GM19452 (cell line): ENCODE measurements around the gene LARGE1.

Experiments used
- ATAC-seq: cut with Tn5 transposase; IDR thresholded peaks from one replicate; pipeline ENCODE4 v1.9.1; 2021; ENCODE audit not compliant: unreplicated experiment

Gene LARGE1

DNA sequence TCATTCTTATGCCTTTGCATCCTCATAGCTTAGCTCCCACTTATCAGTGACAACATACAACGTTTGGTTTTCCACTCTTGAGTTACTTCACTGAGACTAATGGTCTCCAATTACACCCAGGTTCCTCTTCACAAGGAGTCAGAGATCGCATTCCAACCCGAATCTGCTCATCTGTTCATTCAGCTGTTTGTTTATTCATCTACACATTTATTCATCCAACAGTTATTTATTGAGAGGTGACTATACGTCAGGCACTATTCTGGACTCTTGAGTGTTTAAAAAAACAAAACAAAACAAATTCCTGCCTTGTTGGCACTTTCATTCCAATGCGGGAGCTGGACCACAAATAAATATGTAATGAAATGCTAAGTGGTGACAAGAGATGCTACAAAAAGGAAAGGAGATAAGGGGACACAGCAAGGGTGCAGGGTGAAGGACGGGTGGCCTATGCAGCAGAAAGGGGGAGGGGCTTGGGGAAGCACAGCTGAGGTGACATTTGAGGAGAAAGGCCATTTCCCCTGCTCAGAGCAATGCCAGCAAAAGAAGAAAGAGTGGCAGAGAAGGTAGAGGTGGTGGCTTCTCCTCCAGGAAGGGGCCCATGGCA is 468.3 kb downstream of the LARGE1 start:
- ATAC-seq = no peak

DNA sequence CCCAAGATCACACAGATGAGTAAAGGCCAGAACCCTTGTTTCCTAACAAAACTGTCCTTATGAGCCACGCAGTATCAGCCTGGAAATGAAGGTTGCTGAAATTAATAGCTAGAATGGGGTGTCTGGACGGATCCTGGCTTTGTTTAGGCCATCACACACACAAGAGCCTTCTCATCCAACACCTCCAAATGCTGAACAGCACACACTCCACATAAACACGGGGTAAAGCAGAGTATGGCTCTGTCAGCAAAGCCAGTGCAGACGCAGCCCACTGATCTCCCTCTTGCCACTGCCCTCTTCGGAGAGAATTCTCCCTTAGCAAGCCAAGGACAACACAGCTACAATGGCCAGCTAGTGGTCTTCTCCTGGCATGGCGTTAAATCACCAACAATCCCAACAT is 469.5 kb downstream of the LARGE1 start:
- no peak for ATAC-seq

DNA sequence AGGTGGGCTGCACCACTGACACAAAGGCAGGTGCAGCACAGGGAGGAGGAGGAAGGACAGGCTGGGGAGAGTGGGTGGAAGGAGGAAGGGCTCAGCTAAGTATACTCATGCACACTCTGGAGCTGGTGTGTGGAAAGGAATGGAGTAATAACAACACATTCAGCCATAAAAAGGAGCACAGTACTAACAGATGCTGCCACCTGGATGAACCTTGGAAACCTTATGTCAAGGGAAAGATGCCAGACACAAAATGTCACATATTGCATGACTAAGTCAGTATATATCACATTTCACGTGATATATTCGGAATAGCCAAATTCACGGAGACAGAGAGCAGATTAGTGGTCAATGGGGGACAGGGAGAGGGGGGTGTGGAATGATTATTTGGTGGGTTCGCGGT is 472.5 kb downstream of the LARGE1 start:
- no peak for ATAC-seq

- ATAC-seq = no peak
Observed at GRCh38 chr22:33443683-33444082, 476.6 kb downstream of the LARGE1 start.

DNA sequence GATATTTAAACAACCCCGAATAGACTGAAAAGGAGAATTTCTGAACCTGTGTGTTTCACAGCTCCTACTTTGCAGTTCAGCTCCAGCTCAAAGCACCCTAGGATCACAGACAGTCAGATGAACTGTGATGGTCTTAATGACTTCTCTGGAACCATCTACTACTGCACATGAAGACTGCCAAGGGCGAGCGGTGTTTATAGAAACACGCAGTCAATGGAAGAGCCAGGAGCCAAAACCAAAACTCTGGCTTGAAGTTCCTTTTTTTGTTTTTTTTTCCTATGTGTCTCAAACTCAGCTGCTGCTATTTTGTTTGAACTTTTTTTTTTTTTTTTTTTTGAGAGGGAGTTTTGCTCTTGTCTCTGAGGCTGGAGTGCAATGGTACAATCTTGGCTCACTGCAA is 479.5 kb downstream of the LARGE1 start:
- ATAC-seq = no peak

- ATAC-seq = no peak
Observed at GRCh38 chr22:33438273-33438672, 482.0 kb downstream of the LARGE1 start.

- no peak for ATAC-seq
Observed at GRCh38 chr22:33431300-33431699, 489.0 kb downstream of the LARGE1 start.

DNA sequence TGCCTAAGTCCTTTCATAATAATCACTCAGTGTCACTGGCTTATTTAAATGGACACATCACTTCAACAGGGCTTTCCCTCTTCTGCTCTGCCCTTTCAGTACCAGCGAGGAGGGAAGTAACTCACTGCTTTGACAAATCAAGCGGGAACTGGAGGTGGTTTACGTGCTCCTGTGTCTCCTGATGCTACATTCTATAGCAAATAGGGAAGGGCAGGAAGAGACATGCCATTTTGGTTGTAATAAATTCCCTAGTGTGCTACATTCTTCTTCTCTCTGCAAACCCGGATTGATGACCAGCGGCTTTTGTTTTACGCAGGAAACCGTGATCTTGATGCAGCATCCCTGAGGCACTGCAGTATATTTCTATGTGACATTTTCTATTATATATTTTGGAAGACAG is 491.0 kb downstream of the LARGE1 start:
- no peak for ATAC-seq

DNA sequence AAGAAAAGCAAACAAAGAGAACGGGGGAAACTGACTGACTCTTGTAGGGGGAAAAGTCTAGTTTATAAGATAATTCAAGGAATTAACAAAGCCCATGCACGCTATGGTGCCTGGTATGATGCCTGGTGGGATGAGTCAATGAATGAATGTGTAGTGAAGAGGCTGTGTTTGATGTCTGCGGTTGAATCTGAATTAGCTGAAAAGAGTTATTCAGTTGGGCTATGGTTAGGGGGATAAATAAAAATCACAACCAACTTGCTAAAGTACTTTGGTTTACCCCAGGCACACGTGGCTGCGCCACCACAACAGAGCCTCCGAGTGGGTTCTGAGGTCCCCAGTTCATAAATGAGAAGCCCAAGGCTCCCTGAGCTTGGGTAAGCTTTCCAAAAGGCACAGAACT is 492.8 kb downstream of the LARGE1 start:
- ATAC-seq = no peak

GRCh38 chr22:33426451-33426850 is 493.8 kb downstream of the LARGE1 start:
- ATAC-seq = no peak

DNA sequence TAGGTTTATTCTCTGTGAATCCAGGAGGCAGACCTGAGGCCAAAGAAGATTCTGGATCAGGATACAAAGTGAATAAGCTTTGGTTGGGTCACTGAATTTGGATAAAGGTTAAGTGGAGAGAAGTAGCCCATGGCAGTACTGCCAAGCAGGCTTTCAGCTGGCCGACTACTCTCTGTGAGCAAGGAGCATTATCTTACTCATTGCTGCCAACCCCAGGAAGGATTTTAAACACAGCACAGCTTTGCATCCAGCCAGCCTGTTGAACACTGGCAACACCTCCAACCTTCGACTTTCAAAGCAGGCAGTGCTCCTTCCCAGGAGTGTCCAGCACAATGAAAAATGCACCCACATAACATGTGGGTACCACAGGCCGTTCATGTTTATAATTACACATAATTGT is 498.4 kb downstream of the LARGE1 start:
- no peak for ATAC-seq

GRCh38 chr22:33418484-33418883 is 501.8 kb downstream of the LARGE1 start:
- ATAC-seq = no peak

- no peak for ATAC-seq
Observed at GRCh38 chr22:33415401-33415800, 504.9 kb downstream of the LARGE1 start.

- no peak for ATAC-seq
Observed at GRCh38 chr22:33409079-33409478, 511.2 kb downstream of the LARGE1 start.

DNA sequence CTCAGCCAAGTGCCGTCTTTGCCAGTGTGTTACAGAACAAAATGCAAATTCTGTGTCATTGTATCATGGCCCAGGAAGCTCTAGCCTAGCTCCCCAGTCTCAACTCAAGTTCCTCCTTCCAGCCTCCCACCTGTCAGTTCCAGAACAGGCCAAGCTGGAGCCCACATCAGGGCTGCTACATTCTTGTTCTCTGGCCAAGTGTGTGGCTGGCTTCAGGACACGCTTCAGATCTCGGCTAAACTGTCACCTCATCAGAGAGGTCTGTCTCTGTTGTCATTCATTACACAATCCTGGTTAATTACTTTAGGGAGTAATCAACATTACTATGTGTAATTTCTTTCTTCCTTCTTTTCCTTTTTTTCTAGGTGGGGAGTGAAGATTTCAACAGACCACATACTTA is 515.1 kb downstream of the LARGE1 start:
- no peak for ATAC-seq

DNA sequence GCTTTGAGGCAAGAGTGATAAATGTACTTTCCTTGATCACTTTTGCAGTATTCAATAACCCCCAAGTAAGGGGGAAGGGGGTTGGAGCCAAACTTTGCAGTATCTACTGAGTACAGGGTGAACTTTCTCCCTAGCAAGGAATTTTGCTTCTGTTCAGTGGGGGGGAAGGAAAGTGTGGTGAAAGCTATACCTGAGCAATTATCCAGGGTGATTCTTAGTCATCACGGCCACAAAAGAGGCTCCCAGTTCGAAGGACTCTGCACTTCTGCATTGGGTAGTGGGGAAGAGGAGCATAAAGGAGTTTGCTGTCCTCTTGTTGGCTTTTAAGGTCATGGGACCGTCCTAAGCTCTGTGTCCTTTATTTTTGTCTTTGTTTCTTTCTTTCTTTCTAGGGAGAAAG is 515.6 kb downstream of the LARGE1 start:
- ATAC-seq = no peak

DNA sequence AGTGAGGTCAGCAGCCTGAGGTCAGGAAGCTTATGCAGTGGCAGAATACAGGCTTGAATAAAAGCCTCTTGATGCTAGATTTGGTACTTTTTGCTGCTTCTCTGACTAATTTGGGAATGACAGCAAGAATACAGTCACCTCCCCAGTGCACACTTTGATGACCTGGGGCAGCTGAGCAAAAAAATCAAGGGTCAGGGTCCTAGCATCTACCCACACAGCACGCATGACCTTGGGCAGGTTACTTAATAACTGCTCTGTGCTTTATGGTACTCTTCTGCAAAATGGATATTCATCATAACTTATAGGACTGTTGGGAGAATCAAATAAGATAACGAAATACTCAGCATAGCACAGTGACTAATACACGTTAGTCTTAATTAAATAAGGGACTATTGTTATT is 518.0 kb downstream of the LARGE1 start:
- no peak for ATAC-seq

GRCh38 chr22:33401291-33401690 is 519.0 kb downstream of the LARGE1 start:
- no peak for ATAC-seq

DNA sequence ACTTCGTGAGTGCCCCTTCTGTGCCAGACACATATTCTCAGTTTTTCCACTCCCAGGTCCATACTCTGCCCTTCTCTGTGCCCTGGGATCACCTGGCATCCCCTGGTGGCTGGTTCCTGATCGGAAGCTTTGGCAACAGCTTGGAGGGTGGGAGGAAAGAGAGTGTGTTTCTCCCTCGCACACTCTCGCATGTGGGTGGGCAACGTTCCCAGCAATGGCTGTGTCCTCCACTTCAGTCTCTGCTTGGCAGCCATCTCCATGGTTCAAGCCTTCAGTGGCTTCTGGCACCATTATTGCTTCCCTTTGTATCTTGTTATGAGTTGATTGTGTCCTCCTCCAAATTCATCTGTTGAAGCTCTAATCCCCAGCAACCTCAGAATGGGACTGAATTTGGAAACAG is 519.4 kb downstream of the LARGE1 start:
- no peak for ATAC-seq

GRCh38 chr22:33400061-33400840 is 520.0 kb downstream of the LARGE1 start:
- no peak for ATAC-seq

GRCh38 chr22:33397381-33397907 is 522.8 kb downstream of the LARGE1 start:
- no peak for ATAC-seq

GRCh38 chr22:33393432-33393831 is 526.8 kb downstream of the LARGE1 start:
- no peak for ATAC-seq

GRCh38 chr22:33391298-33391697 is 529.0 kb downstream of the LARGE1 start:
- ATAC-seq = no peak
